Measurements from ENCODE around the gene PHF3. TPM values are rescaled to one million over a fixed set of nuclear protein-coding genes. Genes with fewer than 3 reads are reported as not detected.

PHF3 gene
- total and polyA plus RNA-seq, 4 donors, result 6.9 to 69.2 (median 32.5) TPM

DNA sequence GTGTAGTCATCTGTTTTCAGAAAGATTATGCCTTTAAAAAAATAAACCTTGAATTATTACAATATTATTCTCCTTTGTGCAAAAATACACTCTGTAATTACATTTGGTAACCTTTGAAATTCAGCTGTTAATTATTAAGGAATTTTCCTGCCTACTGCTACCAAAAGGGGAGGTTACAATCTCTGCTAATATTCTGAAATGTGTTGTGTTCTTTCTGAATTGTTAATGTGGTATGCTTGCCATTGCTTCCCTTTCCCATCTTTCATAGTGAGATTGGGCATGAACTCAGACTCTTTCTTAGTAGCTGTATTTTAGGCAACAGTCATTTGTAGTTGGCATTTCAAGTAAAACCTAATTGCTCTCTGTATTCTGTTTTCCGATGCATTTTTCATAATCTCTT, 73.0 kb downstream of the PHF3 start:
- ATAC-seq (ENCODE audit: low FRiP score), result no peak
- intact Hi-C loops (cut with DNase I), result no loop called here
- DNase-seq, result no peak
- Histone ChIP-seq H3K27me3 (ENCODE audit: control insufficient read depth in 1 of 2, insufficient read depth in 2 of 2, low read length in 1 of 2) (no peaks in the 10 kb centered on the region), H3K4me1 (ENCODE audit: control insufficient read depth in 1 of 2, insufficient read depth in 2 of 2, low read length in 2 of 2) (no peaks in the 10 kb centered on the region), H3K9me3 (ENCODE audit: control insufficient read depth, low read length) (no peaks in the 10 kb centered on the region), H3K4me3 (ENCODE audit: low read length in 2 of 2) (no peak overlapping the region), H3K27ac (ENCODE audit: low read depth in 1 of 2, low read length in 2 of 2) (no peak overlapping the region), H3K36me3 (ENCODE audit: control insufficient read depth in 1 of 2, insufficient read depth in 2 of 2, low read length in 1 of 2) (peaks cover 0 to 6% of the 10 kb centered on the region in 2 donors)
- 76 to 83% methylated on average over 1 of the region's 1 CpG for WGBS, 2 donors

DNA sequence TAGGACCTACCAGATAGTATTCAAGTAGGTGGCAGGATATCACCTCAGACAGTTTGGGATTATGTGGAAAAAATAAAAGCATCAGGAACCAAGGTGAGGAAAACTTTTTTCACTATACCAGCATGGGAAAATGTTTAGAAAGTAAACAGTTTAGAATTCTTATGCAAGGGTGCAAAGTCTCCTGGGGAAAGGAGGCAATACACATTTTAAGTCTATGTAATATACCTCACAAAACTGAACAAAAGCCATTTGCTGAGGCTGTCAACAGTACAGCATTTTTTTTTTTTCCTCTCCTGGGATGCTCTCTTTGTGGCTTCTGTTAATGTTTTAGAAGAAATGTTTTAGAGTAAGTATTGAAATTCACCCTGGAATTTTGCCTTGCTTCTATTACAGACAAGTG, 73.5 kb downstream of the PHF3 start:
- no peaks in the 10 kb centered on the region for H3K27me3 ChIP-seq (ENCODE audit: control insufficient read depth in 1 of 2, insufficient read depth in 2 of 2, low read length in 1 of 2)
- intact Hi-C loops (cut with DNase I), result no loop called here
- H3K36me3 ChIP-seq (ENCODE audit: control insufficient read depth in 1 of 2, insufficient read depth in 2 of 2, low read length in 1 of 2), result peaks cover 0 to 5% of the 10 kb centered on the region in 2 donors
- ATAC-seq (ENCODE audit: low FRiP score) (no peak), DNase-seq (no peak)
- no peaks in the 10 kb centered on the region for H3K4me1 ChIP-seq (ENCODE audit: control insufficient read depth in 1 of 2, insufficient read depth in 2 of 2, low read length in 2 of 2)
- H3K27ac ChIP-seq (ENCODE audit: low read depth in 1 of 2, low read length in 2 of 2), result no peak overlapping the region
- no peak overlapping the region for H3K4me3 ChIP-seq (ENCODE audit: low read length in 2 of 2)
- no peaks in the 10 kb centered on the region for H3K9me3 ChIP-seq (ENCODE audit: control insufficient read depth, low read length)

- peaks cover 0 to 5% of the 10 kb centered on the region in 2 donors for H3K36me3 ChIP-seq (ENCODE audit: control insufficient read depth in 1 of 2, insufficient read depth in 2 of 2, low read length in 1 of 2)
- intact Hi-C loops (cut with DNase I), result no loop called here
These were observed 77.7 kb downstream of the PHF3 start for GRCh38 chr6:63713332-63713731.

DNA sequence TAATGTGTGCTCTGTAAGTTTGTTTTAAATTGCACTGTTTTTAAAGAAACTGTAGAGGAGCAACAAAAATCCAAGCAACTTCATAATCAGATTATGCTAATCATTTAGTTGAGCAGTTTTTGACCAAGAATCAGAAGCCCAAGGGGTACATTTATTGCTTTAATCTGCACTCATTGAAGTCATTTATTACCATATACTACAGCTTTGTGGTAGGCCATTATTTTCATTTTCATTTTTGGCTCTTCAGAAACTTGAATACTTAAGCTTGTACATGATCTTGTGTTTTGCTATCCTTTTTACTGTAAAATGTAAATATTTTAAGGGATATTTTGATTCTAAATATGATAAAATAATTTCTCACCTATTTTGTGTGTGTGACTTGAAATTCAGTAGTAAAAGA, 78.5 kb downstream of the PHF3 start:
- Histone ChIP-seq H3K9me3 (ENCODE audit: control insufficient read depth, low read length) (no peaks in the 10 kb centered on the region), H3K4me3 (ENCODE audit: low read length in 2 of 2) (no peak overlapping the region), H3K4me1 (ENCODE audit: control insufficient read depth in 1 of 2, insufficient read depth in 2 of 2, low read length in 2 of 2) (no peaks in the 10 kb centered on the region), H3K36me3 (ENCODE audit: control insufficient read depth in 1 of 2, insufficient read depth in 2 of 2, low read length in 1 of 2) (peaks cover 0 to 5% of the 10 kb centered on the region in 2 donors), H3K27me3 (ENCODE audit: control insufficient read depth in 1 of 2, insufficient read depth in 2 of 2, low read length in 1 of 2) (no peaks in the 10 kb centered on the region), H3K27ac (ENCODE audit: low read depth in 1 of 2, low read length in 2 of 2) (no peak overlapping the region)
- ATAC-seq (ENCODE audit: low FRiP score) (no peak), DNase-seq (no peak)
- intact Hi-C loops (cut with DNase I), result no loop called here

More at GRCh38 chr6:63713332-63713731, 77.7 kb downstream of the PHF3 start:
- 96 to 97% methylated on average over 6 of the region's 6 CpGs for WGBS, 2 donors
- Histone ChIP-seq H3K9me3 (ENCODE audit: control insufficient read depth, low read length) (no peaks in the 10 kb centered on the region), H3K27me3 (ENCODE audit: control insufficient read depth in 1 of 2, insufficient read depth in 2 of 2, low read length in 1 of 2) (no peaks in the 10 kb centered on the region), H3K4me3 (ENCODE audit: low read length in 2 of 2) (no peak overlapping the region), H3K4me1 (ENCODE audit: control insufficient read depth in 1 of 2, insufficient read depth in 2 of 2, low read length in 2 of 2) (no peaks in the 10 kb centered on the region), H3K27ac (ENCODE audit: low read depth in 1 of 2, low read length in 2 of 2) (no peak overlapping the region)
- DNase-seq, result no peak
- no peak for ATAC-seq (ENCODE audit: low FRiP score)

- Histone ChIP-seq H3K4me3 (ENCODE audit: low read length in 2 of 2) (no peak overlapping the region), H3K27me3 (ENCODE audit: control insufficient read depth in 1 of 2, insufficient read depth in 2 of 2, low read length in 1 of 2) (no peaks in the 10 kb centered on the region), H3K36me3 (ENCODE audit: control insufficient read depth in 1 of 2, insufficient read depth in 2 of 2, low read length in 1 of 2) (peaks cover 0 to 5% of the 10 kb centered on the region in 2 donors), H3K27ac (ENCODE audit: low read depth in 1 of 2, low read length in 2 of 2) (no peak overlapping the region), H3K9me3 (ENCODE audit: control insufficient read depth, low read length) (no peaks in the 10 kb centered on the region), H3K4me1 (ENCODE audit: control insufficient read depth in 1 of 2, insufficient read depth in 2 of 2, low read length in 2 of 2) (no peaks in the 10 kb centered on the region)
- no peak for ATAC-seq (ENCODE audit: low FRiP score)
- DNase-seq, result no peak
- WGBS, 2 donors, result 91 to 97% methylated on average over 2 of the region's 2 CpGs
- intact Hi-C loops (cut with DNase I), result no loop called here
These were observed 80.6 kb downstream of the PHF3 start for GRCh38 chr6:63716169-63716568.

DNA sequence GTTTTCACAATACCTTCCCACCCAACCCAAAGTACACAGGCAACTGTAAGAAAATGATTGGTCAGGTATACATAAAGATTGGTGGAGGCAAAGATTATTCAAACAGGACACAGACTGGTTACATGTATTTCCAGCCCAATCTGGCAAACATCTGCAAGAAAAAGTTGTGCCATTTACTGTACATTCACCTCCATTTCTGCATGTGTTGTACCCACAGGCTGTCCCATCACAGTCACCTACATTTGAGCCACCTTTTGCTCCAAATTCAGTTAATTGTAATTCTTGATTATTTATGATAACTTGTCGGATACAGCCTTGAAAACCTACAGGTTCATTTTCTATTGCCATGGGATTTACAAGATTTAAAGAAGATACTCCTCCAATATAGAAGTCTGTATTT, 85.6 kb downstream of the PHF3 start:
- intact Hi-C loops (cut with DNase I), result no loop called here
- DNase-seq, result no peak
- Histone ChIP-seq H3K36me3 (ENCODE audit: control insufficient read depth in 1 of 2, insufficient read depth in 2 of 2, low read length in 1 of 2) (no peaks in the 10 kb centered on the region), H3K4me3 (ENCODE audit: low read length in 2 of 2) (no peak overlapping the region), H3K27ac (ENCODE audit: low read depth in 1 of 2, low read length in 2 of 2) (no peak overlapping the region), H3K9me3 (ENCODE audit: control insufficient read depth, low read length) (no peaks in the 10 kb centered on the region), H3K27me3 (ENCODE audit: control insufficient read depth in 1 of 2, insufficient read depth in 2 of 2, low read length in 1 of 2) (no peaks in the 10 kb centered on the region), H3K4me1 (ENCODE audit: control insufficient read depth in 1 of 2, insufficient read depth in 2 of 2, low read length in 2 of 2) (no peaks in the 10 kb centered on the region)
- WGBS, 2 donors, result 94 to 95% methylated on average over 1 of the region's 1 CpG
- no peak for ATAC-seq (ENCODE audit: low FRiP score)

DNA sequence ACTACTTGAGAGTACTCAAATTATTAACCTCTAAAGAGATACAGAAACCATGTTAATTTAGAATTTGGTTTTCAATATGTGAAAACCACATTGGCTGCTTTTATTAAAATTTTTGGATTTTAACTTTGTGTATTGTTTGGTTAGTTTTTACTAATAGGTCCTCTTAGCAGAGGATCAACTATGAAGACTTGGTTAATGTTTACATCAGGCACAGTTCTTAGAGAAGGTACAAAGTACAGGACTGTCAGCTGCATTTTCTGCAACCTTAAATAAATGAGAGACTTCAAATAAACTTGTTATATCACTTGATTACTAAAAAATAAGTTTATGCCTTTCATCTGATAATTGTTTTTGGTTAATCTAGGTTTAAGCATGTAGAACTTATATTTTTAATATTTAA, 89.1 kb downstream of the PHF3 start:
- Histone ChIP-seq H3K36me3 (ENCODE audit: control insufficient read depth in 1 of 2, insufficient read depth in 2 of 2, low read length in 1 of 2) (no peaks in the 10 kb centered on the region), H3K9me3 (ENCODE audit: control insufficient read depth, low read length) (no peaks in the 10 kb centered on the region), H3K4me3 (ENCODE audit: low read length in 2 of 2) (no peak overlapping the region), H3K27ac (ENCODE audit: low read depth in 1 of 2, low read length in 2 of 2) (no peak overlapping the region), H3K4me1 (ENCODE audit: control insufficient read depth in 1 of 2, insufficient read depth in 2 of 2, low read length in 2 of 2) (no peaks in the 10 kb centered on the region), H3K27me3 (ENCODE audit: control insufficient read depth in 1 of 2, insufficient read depth in 2 of 2, low read length in 1 of 2) (no peaks in the 10 kb centered on the region)
- ATAC-seq (ENCODE audit: low FRiP score) (no peak), DNase-seq (no peak)
- intact Hi-C loops (cut with DNase I), result no loop called here

- H3K27ac ChIP-seq (ENCODE audit: low read depth in 1 of 2, low read length in 2 of 2), result no peak overlapping the region
- H3K4me1 ChIP-seq (ENCODE audit: control insufficient read depth in 1 of 2, insufficient read depth in 2 of 2, low read length in 2 of 2), result no peaks in the 10 kb centered on the region
- H3K9me3 ChIP-seq (ENCODE audit: control insufficient read depth, low read length), result no peaks in the 10 kb centered on the region
These were observed 94.7 kb downstream of the PHF3 start for GRCh38 chr6:63730311-63730710.

GRCh38 chr6:63731930-63732329, 96.3 kb downstream of the PHF3 start:
- Histone ChIP-seq H3K27ac (ENCODE audit: low read depth in 1 of 2, low read length in 2 of 2) (no peak overlapping the region), H3K4me3 (ENCODE audit: low read length in 2 of 2) (no peak overlapping the region), H3K9me3 (ENCODE audit: control insufficient read depth, low read length) (no peaks in the 10 kb centered on the region), H3K27me3 (ENCODE audit: control insufficient read depth in 1 of 2, insufficient read depth in 2 of 2, low read length in 1 of 2) (no peaks in the 10 kb centered on the region), H3K4me1 (ENCODE audit: control insufficient read depth in 1 of 2, insufficient read depth in 2 of 2, low read length in 2 of 2) (no peaks in the 10 kb centered on the region), H3K36me3 (ENCODE audit: control insufficient read depth in 1 of 2, insufficient read depth in 2 of 2, low read length in 1 of 2) (no peaks in the 10 kb centered on the region)
- intact Hi-C loops (cut with DNase I), result no loop called here
- ATAC-seq (ENCODE audit: low FRiP score), result no peak
- WGBS, 2 donors, result 72 to 77% methylated on average over 3 of the region's 3 CpGs
- DNase-seq, result no peak

More at GRCh38 chr6:63730311-63730710, 94.7 kb downstream of the PHF3 start:
- DNase-seq, result no peak
- Histone ChIP-seq H3K27me3 (ENCODE audit: control insufficient read depth in 1 of 2, insufficient read depth in 2 of 2, low read length in 1 of 2) (no peaks in the 10 kb centered on the region), H3K4me3 (ENCODE audit: low read length in 2 of 2) (no peak overlapping the region), H3K36me3 (ENCODE audit: control insufficient read depth in 1 of 2, insufficient read depth in 2 of 2, low read length in 1 of 2) (no peaks in the 10 kb centered on the region)
- intact Hi-C loops (cut with DNase I), result no loop called here
- ATAC-seq (ENCODE audit: low FRiP score), result no peak

Measured in aorta (tissue), 5 donors.